Keratinocyte (primary cell): ENCODE results near the gene ZSCAN22. TPM values are rescaled to one million over a fixed set of nuclear protein-coding genes. Genes with fewer than 3 reads are reported as not detected.

Experiments used
- DNase-seq: peaks from one replicate; pipeline ENCODE4 v3.0.0-alpha.2; 2011; ENCODE audit warnings: low read depth, missing footprints, low spot score
- FAIRE-seq: peaks from 2 replicates; lab custom pipeline; 2011; peaks lifted over from hg19 to GRCh38; lab: Jason Lieb, UNC
- H2AFZ ChIP-seq: 2 replicates; pipeline ENCODE4 v1.6.0; 2012; ENCODE audit warnings: low read length, control low read depth, inconsistent platforms; ENCODE audit not compliant: control insufficient read depth
- H3K27ac ChIP-seq: 2 replicates; pipeline ENCODE4 v1.5.1; 2011; ENCODE audit warnings: low read length; ENCODE audit not compliant: control insufficient read depth, insufficient read depth
- H3K27me3 ChIP-seq: 3 replicates; pipeline ENCODE4 v1.6.0; 2011; ENCODE audit warnings: low read length; ENCODE audit not compliant: control insufficient read depth, insufficient read depth; ENCODE audit errors: extremely low read depth
- H3K36me3 ChIP-seq, 2 experiments: 2 replicates in 1 of 2; 3 replicates in 1 of 2; pipeline ENCODE4 v1.5.1; 2011; ENCODE audit warnings: low read length in 2 of 2, mild to moderate bottlenecking in 1 of 2; ENCODE audit not compliant: control insufficient read depth in 2 of 2, insufficient read depth in 2 of 2; ENCODE audit errors: extremely low read depth in 1 of 2
- H3K4me1 ChIP-seq: 3 replicates; pipeline ENCODE4 v1.5.1; 2011; ENCODE audit warnings: low read length; ENCODE audit not compliant: control insufficient read depth, insufficient read depth; ENCODE audit errors: extremely low read depth
- H3K4me2 ChIP-seq: 3 replicates; pipeline ENCODE4 v1.6.0; 2011; ENCODE audit warnings: low read depth, low read length; ENCODE audit not compliant: control insufficient read depth, insufficient read depth; ENCODE audit errors: extremely low read depth
- H3K4me3 ChIP-seq, 3 experiments: fragments of 200-600 bp in 1 of 3; sonication (generic) in 1 of 3; 2 replicates in 2 of 3; 3 replicates in 1 of 3; pipeline ENCODE4 v1.5.1; 2011 to 2016; ENCODE audit warnings: low read length in 3 of 3, mild to moderate bottlenecking in 3 of 3, control low read depth in 2 of 3, inconsistent platforms in 1 of 3, low read depth in 1 of 3, mixed read lengths in 1 of 3, mixed run types in 1 of 3, moderate library complexity in 1 of 3; ENCODE audit not compliant: control insufficient read depth in 2 of 3, insufficient read depth in 2 of 3; ENCODE audit errors: extremely low read depth in 1 of 3
- H3K79me2 ChIP-seq: 2 replicates; pipeline ENCODE4 v1.6.0; 2012; ENCODE audit warnings: low read length; ENCODE audit not compliant: control insufficient read depth, insufficient read depth
- H3K9ac ChIP-seq: 3 replicates; pipeline ENCODE4 v1.6.0; 2011; ENCODE audit warnings: low read length; ENCODE audit not compliant: control insufficient read depth, insufficient read depth; ENCODE audit errors: extremely low read depth
- H3K9me1 ChIP-seq: 3 replicates; pipeline ENCODE4 v1.6.0; 2011; ENCODE audit warnings: low read length; ENCODE audit not compliant: control insufficient read depth, insufficient read depth; ENCODE audit errors: extremely low read depth
- H3K9me3 ChIP-seq: 2 replicates; pipeline ENCODE4 v1.5.1; 2012; ENCODE audit warnings: low read depth, low read length; ENCODE audit not compliant: control insufficient read depth
- H4K20me1 ChIP-seq: 3 replicates; pipeline ENCODE4 v1.6.0; 2011; ENCODE audit warnings: low read length; ENCODE audit not compliant: control insufficient read depth, insufficient read depth; ENCODE audit errors: extremely low read depth
- EZH2 ChIP-seq: IDR thresholded peaks from one replicate; pipeline ENCODE4 v1.6.1; 2012; ENCODE audit warnings: inconsistent platforms, mild to moderate bottlenecking, low read length, moderate library complexity
- dilution Hi-C: fragments of 300-500 bp; cut with MboI; formaldehyde crosslinking; loops from one replicate; pipeline ENCODE4 v1.7.0; 2020; ENCODE audit warnings: low sequenced_read_pairs; ENCODE audit not compliant: extremely low pct_ligation_motif_present
- polyA plus RNA-seq, 5 experiments: library from polyadenylated mRNA; depleted of rRNA in 3 of 5; stranded (reverse) in 3 of 5; stranded (forward) in 1 of 5; unstranded in 1 of 5; fragments of >200 nt; gene quantifications; 1 replicate in 1 of 5; 2 replicates in 3 of 5; 3 replicates in 1 of 5; pipeline versions ENCODE4 v1.2.1 to v1.2.3, GENCODE V29; 2011 to 2012; ENCODE audit warnings: missing spikeins in 2 of 5, low read depth in 1 of 5, low replicate concordance in 1 of 5
- TF ChIP-seq, protein P1 (sequence below), 3 experiments: IDR thresholded peaks in 1 of 3; conservative IDR thresholded peaks in 1 of 3; optimal IDR thresholded peaks in 1 of 3; 2 replicates in 2 of 3; 3 replicates in 1 of 3; pipeline versions ENCODE3 to v1.5.1; 2011; ENCODE audit warnings: low read length in 3 of 3, mild to moderate bottlenecking in 3 of 3, moderate library complexity in 2 of 3, control low read depth in 1 of 3, inconsistent platforms in 1 of 3; ENCODE audit not compliant: insufficient read depth in 2 of 3; ENCODE audit errors: extremely low read depth in 1 of 3

The ZSCAN22 gene
- polyA plus RNA-seq, 1 donor (not counting 4 experiments of a cell fraction or from before 2014, with no cell fraction given): 2.5 TPM

- peak; percentile 65 for DNase-seq
- FAIRE-seq: no peak
- dilution Hi-C loops: no loop called here
- Histone ChIP-seq H3K4me1 (peaks cover 24% of the 10 kb centered on the region), H3K79me2 (peaks cover 43% of the 10 kb centered on the region), H3K9ac (peak overlapping the region; percentile 94), H3K4me3 (peak overlapping the region; percentile 82 to 86 (median 83)), H3K9me1 (peaks cover 2% of the 10 kb centered on the region), H3K27ac (peak overlapping the region; percentile 85), H3K9me3 (no peaks in the 10 kb centered on the region), H3K4me2 (peak overlapping the region; percentile 93), H4K20me1 (no peaks in the 10 kb centered on the region), H3K36me3 (peaks cover 5 to 11% of the 10 kb centered on the region in 2 experiments), H2AFZ (no peak overlapping the region), H3K27me3 (no peaks in the 10 kb centered on the region)
- TF ChIP-seq EZH2: no peak
- TF ChIP-seq, protein P1, sequence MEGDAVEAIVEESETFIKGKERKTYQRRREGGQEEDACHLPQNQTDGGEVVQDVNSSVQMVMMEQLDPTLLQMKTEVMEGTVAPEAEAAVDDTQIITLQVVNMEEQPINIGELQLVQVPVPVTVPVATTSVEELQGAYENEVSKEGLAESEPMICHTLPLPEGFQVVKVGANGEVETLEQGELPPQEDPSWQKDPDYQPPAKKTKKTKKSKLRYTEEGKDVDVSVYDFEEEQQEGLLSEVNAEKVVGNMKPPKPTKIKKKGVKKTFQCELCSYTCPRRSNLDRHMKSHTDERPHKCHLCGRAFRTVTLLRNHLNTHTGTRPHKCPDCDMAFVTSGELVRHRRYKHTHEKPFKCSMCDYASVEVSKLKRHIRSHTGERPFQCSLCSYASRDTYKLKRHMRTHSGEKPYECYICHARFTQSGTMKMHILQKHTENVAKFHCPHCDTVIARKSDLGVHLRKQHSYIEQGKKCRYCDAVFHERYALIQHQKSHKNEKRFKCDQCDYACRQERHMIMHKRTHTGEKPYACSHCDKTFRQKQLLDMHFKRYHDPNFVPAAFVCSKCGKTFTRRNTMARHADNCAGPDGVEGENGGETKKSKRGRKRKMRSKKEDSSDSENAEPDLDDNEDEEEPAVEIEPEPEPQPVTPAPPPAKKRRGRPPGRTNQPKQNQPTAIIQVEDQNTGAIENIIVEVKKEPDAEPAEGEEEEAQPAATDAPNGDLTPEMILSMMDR (optimal IDR thresholded peaks at IDR 0.05 in 1 of 3, IDR thresholded peaks at IDR 0.05 in 1 of 3, conservative IDR thresholded peaks at IDR 0.05 in 1 of 3; ENCODE audit: extremely low read depth in 1 of 3, insufficient read depth in 2 of 3, low read length in 3 of 3): no peak
These were observed 1.3 kb upstream of the ZSCAN22 start for GRCh38 chr19:58325311-58326022.

DNA sequence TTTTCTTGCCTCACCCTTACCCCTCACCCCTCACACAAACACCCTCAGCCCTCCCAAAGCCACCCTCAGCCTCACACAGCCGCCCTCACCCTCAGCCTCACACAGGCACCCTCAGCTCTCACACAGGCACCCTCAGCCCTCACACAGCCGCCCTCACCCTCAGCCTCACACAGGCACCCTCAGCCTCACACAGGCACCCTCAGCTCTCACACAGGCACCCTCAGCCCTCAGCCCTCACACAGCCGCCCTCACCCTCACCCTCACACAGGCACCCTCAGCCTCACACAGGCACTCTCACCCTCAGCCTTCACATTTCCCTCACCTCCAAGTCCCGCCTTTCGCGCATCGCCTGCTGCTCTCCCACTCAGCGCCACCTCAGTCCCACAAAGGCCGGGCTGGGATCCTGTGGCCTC is 287 bp upstream of the ZSCAN22 start:
- Histone ChIP-seq H3K36me3 (peaks cover 5 to 8% of the 10 kb centered on the region in 2 experiments), H3K4me3 (peak overlapping the region; percentile 82 to 86 (median 83)), H3K27me3 (no peaks in the 10 kb centered on the region), H2AFZ (peak overlapping the region; percentile 100), H3K9me3 (no peaks in the 10 kb centered on the region), H3K27ac (peak overlapping the region; percentile 85), H3K79me2 (peaks cover 43% of the 10 kb centered on the region), H4K20me1 (no peaks in the 10 kb centered on the region), H3K4me2 (peak overlapping the region; percentile 93), H3K9ac (peak overlapping the region; percentile 94), H3K4me1 (peaks cover 28% of the 10 kb centered on the region), H3K9me1 (peaks cover 2% of the 10 kb centered on the region)
- FAIRE-seq (no peak), DNase-seq (no peak)
- dilution Hi-C loops: no loop called here
- no peak for TF ChIP-seq EZH2
